Measurements from ENCODE around the gene HMGXB4.

Gene HMGXB4

GRCh38 chr22:35225010-35225409 lies 32.3 kb upstream of the HMGXB4 start:
- H3K4me1 ChIP-seq = no peaks in the 10 kb centered on the region
- no peaks in the 10 kb centered on the region for H3K9me3 ChIP-seq
- no peak overlapping the region for H3K27ac ChIP-seq
- no peak for DNase-seq
- H3K27me3 ChIP-seq = peaks cover 0 to 36% of the 10 kb centered on the region in 2 donors
- no peak for TF ChIP-seq CTCF (IDR thresholded peaks at IDR 0.05)
- no peak overlapping the region for H3K4me3 ChIP-seq
- no peaks in the 10 kb centered on the region for H3K36me3 ChIP-seq
- intact Hi-C loops (cut with DNase I; ENCODE audit: low total_unique reads) = no loop called here

- Histone ChIP-seq H3K36me3 (no peaks in the 10 kb centered on the region), H3K4me1 (no peaks in the 10 kb centered on the region), H3K9me3 (no peaks in the 10 kb centered on the region), H3K27me3 (peaks cover 0 to 47% of the 10 kb centered on the region in 2 donors), H3K27ac (no peak overlapping the region), H3K4me3 (no peak overlapping the region)
- DNase-seq = no peak
- intact Hi-C loops (cut with DNase I; ENCODE audit: low total_unique reads) = no loop called here
- no peak for TF ChIP-seq CTCF (IDR thresholded peaks at IDR 0.05)
These were observed 30.2 kb upstream of the HMGXB4 start for GRCh38 chr22:35226958-35227647.

- no peak overlapping the region for H3K4me3 ChIP-seq
- H3K27me3 ChIP-seq = peaks cover 0 to 39% of the 10 kb centered on the region in 2 donors
These were observed 27.4 kb upstream of the HMGXB4 start for GRCh38 chr22:35229865-35230264.

GRCh38 chr22:35230417-35230816 lies 26.9 kb upstream of the HMGXB4 start:
- no peak for DNase-seq
- no peaks in the 10 kb centered on the region for H3K9me3 ChIP-seq
- no peak for TF ChIP-seq CTCF (IDR thresholded peaks at IDR 0.05)
- no peaks in the 10 kb centered on the region for H3K4me1 ChIP-seq
- peaks cover 0 to 37% of the 10 kb centered on the region in 2 donors for H3K27me3 ChIP-seq
- H3K36me3 ChIP-seq = no peaks in the 10 kb centered on the region
- intact Hi-C loops (cut with DNase I; ENCODE audit: low total_unique reads) = no loop called here
- no peak overlapping the region for H3K4me3 ChIP-seq
- no peak overlapping the region for H3K27ac ChIP-seq

More at GRCh38 chr22:35229865-35230264, 27.4 kb upstream of the HMGXB4 start:
- Histone ChIP-seq H3K4me1 (no peaks in the 10 kb centered on the region), H3K9me3 (no peaks in the 10 kb centered on the region), H3K27ac (no peak overlapping the region), H3K36me3 (no peaks in the 10 kb centered on the region)
- intact Hi-C loops (cut with DNase I; ENCODE audit: low total_unique reads) = no loop called here
- no peak for TF ChIP-seq CTCF (IDR thresholded peaks at IDR 0.05)
- DNase-seq = no peak

GRCh38 chr22:35230839-35231584 lies 26.3 kb upstream of the HMGXB4 start:
- Histone ChIP-seq H3K27me3 (peaks cover 0 to 36% of the 10 kb centered on the region in 2 donors), H3K27ac (no peak overlapping the region), H3K4me3 (no peak overlapping the region), H3K4me1 (no peaks in the 10 kb centered on the region), H3K9me3 (no peaks in the 10 kb centered on the region), H3K36me3 (no peaks in the 10 kb centered on the region)
- TF ChIP-seq CTCF (IDR thresholded peaks at IDR 0.05) = no peak
- intact Hi-C loops (cut with DNase I; ENCODE audit: low total_unique reads) = no loop called here
- no peak for DNase-seq
